DMS153 treated with DMSO at 0.1 percent for 48 hours (cell line): ENCODE results near the gene PPP1CB.
A peak's percentile ranks its signal among the peaks of the same experiment; 100 is the strongest.
"Not testable (repeated sequence)": the region's sequence is repeated elsewhere in the genome, so short reads cannot be mapped to it uniquely, and the experiment has no call there.

Source experiments
- DNase-seq: peaks from one replicate; lab custom pipeline; 2025; ENCODE audit not compliant: unreplicated experiment; lab: John Stamatoyannopoulos, UW

The PPP1CB gene

DNA sequence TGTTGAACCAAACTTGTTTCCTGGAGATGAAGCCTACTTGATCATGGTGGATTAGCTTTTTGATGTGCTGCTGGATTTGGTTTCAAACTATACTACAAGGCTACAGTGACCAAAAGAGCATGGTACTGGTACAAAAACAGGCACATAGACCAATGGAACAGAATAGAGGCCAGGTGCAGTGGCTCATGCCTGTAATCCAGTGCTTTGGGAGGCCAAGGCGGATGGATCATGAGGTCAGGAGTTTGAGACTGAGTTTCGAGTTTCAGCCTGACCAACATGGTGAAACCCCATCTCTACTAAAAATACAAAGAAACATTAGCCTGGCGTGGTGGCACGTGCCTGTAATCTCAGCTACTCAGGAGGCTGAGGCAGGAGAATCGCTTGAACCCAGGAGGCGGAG is 9.0 kb upstream of the PPP1CB start:
- DNase-seq: not testable (repeated sequence)

DNA sequence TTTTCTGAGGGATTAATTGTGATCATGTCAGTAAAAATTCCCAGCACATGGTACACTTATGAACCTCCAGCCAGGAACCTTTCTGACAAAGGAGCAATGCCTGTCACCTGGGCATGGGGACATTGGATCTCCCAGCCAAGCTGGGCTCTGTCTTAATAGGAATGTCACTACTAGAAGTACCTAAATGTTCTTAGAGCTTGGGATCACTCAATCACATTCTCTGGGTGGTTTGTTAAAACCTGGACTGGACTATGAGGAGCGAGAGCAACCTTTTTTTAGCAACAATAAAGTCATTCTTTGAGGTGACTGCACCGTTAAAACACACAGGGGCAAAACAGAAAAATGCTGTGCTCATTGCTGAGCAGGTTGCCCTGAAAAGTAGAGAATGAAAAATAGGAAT is 6.4 kb upstream of the PPP1CB start:
- no peak for DNase-seq

DNA sequence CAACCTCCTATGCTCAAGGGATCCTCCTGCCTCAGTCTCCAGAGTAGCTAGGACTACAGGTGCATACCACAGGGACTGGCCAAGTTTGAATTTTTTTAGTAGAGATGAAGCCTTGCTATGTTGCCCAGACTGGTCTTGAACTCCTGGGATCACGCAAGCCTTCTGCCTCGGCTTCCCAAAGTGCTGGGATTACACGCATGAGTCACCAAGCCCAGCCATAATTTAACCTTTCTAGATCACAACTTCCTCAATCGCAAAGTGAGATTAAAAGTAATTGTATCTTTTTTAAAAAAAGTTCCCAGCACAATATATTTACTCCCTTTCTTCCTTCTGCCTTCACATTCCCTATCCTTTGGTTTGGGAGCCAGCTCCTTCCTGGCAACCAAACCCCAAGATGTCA is 5.8 kb upstream of the PPP1CB start:
- DNase-seq: no peak

DNA sequence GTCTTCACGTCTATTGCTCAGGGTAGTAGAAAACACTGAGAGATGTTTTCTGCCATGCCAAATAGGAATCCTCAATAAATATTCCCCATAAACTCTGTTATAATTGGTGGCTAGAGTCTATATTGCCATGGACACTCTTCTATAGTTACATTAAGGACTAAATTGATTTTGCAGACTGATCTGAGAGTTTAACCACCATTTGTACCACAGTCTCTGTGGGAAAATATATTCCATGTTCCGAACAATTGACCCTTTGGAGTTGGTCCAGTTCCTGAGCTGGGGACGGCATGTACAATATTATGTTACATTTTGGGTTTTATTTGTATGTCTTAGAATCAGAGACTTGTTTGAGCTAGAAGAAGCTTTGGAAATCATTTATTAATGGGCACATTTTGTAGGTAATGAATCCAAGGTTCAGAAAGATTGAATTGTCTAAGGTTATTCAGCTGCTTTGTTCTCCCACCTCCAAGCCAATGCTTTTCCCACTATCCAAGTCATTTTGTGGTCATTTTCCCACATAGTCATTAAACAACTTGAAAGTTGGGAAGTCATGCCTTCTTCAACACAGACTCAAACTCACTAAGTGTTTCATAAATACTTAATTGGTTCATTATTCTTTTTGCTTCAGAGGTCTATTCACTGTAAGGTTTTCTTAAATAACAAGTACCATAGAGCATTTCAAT is 5.1 kb upstream of the PPP1CB start:
- DNase-seq: no peak

DNA sequence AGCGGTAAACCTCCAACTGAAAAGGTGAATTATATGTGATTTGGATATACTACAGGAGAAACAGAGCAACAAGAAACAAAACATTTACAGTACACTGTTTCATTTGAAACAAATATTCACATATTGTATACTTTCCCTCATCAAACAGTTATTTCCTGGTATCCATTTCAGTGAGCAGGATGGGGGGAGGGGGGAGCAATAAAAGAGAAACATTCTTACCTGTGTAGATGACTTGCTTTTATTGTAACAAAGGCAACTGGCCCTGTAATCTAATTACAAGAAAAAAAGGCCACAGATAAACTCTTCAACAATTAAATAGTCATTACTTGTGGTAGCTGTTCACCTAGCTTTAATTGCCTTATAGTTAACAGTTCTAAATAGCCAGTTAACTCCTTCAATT is 3.9 kb upstream of the PPP1CB start:
- peak; percentile 17 for DNase-seq

DNA sequence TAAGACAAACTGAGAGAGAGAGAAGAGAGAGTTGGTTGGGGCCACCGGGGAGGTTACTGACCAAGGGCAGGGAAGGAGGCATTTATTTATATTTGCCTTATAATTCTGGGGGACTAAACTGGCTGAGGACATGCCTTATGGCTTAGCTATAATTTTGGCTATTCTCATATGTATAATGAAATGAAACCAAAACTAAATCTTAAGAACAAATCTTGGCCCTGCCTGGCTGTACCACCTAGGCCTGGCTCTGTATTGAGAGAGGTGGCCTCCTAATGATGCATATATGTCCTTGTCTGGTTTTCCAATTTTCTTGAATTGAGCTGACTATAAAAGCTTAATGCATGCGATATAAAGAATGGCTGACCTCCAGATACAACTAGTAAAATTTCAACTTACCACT is 3.5 kb upstream of the PPP1CB start:
- no peak for DNase-seq

DNA sequence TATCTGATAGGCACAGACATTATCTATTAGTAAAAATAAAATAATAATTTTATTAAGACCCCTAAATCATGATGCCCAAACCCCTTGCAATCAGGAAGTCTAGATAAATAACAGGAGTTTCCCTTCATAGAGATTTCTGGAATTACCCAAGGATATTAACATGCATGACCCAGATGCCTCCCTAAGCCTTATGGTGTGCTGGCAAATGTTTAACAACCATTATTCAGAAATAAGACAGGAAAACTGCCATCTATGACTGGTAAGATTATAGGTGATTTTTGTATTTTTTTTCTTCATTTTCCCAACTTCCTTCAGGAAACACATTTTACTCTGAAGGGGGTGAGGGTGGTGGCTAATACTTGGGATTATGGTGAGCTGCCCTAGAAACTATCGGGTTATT is 2.7 kb upstream of the PPP1CB start:
- DNase-seq: no peak

DNA sequence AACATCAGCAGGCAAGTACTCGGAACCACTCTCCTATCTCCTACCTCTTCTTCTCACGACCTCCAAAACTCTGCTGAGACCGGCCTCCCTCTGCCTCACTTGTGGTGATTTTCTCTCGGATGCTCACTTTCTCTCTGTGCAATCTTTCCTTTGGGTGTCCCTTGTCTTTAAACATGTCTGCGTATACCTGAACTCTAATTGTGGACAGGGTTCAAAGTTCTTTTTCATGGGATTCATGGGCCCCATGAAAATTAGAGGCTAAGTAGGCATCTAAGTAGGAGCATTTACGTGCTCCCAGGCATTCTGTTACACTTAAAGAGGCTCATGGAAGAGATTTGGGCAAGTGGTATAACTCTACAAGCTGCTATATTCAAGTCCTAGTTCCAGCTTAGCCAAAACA is 2.1 kb upstream of the PPP1CB start:
- DNase-seq: no peak

DNA sequence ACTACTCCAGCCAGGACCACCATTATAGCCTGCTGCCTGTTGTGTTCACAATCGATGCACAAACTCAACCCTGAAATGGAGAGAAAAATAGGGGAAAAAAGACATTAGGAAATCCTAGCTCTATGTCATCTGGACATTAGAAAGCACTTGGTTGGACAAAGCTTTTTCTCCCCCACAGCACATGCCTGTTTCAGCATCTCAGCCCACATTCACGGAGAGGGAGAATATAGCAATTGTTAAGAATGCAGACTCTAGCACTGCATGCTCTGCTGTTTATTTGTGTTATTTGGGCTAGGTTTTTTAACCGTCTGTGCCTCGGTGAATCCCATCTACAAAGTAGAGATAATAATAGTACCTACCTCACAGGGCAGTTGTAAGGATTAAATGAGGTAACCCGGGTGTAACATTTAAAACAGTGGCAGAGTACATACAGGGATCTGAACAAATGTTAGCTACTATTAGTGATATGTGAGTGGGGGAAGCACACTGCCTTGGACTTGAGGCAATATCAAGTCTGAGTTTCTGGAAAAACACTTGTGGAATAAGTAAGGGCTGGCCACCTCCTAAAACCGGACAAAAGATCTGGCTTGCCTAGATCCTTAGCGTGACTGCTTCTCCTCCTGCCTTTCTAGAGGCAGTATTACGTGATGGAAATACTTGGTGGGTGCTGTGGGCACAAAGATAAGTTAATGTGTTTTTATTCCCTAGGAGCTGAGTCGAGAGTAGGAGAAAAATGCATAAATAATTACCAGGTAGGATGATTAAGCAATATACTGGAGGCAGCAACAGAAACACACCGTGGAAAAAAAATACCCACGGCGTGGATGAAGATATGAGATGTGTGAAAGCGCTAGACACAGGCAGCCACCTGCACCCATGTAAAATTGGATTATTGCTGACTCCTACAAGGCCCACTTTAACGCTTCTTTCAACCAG is 1.0 kb upstream of the PPP1CB start:
- DNase-seq: no peak

DNA sequence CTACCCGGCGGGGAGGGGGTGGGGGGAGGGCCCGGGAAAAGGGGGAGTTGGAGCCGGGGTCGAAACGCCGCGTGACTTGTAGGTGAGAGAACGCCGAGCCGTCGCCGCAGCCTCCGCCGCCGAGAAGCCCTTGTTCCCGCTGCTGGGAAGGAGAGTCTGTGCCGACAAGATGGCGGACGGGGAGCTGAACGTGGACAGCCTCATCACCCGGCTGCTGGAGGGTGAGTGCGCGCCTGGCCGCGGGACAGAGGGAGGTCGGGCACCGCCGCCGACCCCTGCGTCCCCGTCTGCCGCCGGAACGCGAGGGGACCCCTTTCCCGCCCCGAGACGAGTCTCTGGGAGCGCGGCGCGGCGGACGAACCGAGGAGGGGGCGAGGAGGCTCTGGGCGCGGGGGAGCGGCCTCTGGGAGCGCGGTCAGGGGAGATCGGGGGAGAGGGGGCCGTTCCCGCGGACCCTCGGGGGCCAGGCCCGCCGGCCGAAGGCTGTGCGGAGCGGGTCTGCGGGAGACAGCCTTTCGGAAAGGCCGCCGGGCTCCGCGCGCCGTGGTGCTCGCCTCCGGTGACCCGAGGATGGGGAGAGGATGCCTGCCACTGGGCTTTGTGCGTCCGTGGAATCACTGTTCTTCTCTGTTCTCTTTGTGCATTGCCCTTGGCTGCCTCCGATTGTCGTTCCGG is 463 bp downstream of the PPP1CB start:
- DNase-seq: peak; percentile 82

DNA sequence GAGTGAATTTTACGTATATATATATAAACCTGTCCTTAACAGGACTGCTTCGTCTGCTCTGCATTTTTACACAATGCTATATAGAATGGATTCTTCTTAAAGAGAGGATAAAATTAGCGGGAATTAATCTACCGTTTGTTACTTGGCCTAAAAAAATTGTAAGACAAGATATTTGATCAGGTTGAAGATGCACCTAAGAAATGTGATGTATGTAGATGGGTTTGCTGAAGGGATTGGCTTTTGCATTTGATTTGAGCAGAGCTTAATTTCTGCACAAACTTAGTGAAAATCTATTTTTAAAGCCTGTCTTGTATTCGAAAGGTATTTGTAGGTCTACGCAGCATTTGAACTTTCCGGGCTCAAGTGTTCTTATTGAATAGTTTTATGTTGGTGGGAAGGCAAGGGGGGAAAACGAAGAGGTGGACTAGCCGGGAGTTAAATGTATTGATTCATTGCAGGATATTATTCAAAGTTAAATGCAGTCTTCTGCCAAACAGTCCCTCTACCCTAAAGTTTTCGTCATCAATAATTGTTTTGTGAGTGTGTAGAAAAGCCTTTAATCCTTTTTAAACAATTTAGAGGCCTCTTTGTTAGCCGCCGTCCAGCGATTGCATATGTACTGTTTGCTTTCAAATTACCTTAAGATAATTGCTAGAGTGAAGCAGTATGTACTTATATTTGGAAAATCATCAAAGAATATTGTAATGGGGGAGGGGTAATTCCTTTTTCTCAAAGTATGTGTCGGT is 1.2 kb downstream of the PPP1CB start:
- DNase-seq: no peak

DNA sequence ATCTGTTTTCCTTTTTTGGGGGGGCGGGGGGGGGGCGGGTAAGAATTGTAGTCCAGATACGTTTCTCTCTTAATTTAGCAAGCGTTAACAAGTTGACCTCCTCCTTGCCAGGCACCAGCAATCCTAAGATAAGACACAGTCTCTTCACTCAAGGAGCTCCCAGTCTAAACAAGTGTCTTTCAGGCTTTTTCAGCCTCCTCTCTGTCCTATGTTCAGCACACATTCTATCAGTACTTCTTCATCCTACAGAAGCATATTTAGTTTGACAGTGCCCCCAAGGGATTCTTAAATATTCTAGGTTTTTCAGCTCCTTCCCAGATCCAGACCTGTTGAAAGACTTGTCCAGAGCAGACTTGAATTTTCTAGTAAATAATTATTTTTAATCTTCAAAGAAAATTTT is 2.7 kb downstream of the PPP1CB start:
- no peak for DNase-seq

DNA sequence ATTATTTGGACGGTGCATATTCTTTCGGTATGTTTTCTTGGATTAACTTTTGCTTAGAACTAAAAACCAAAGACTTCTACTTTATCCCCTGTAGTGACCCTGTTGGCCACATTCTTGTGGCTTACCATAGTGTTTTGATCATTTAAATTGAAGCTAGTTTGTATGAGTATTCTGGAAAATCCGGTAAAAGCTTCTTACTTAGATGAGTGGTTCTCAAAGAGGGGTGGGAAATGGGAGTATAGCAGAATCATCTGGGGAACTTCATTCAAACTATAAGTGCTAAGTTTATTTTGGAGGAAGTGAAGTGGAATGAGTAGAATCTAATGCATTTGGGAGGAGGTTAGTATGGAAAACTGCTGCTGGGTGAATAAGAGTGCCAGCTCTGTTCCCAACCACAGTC is 3.8 kb downstream of the PPP1CB start:
- DNase-seq: no peak

DNA sequence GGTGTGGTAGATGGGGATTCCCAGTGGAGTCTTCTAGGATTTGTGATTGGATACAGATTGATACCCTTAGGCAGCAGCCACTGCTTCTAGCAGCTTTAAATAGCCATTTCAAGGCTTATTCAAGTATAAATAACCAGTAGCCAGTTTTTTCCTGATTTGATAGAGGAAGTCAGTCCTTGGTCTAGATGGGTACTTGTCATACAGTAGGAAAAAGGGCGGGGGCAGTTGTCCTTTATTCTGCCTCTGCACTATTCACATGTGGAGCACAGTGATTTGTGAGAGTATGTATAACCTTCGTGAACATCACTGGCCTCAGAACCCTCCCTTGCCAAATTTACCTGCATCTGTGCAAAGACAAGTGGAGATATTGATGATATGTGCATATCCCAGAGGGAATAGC is 6.8 kb downstream of the PPP1CB start:
- DNase-seq: no peak

DNA sequence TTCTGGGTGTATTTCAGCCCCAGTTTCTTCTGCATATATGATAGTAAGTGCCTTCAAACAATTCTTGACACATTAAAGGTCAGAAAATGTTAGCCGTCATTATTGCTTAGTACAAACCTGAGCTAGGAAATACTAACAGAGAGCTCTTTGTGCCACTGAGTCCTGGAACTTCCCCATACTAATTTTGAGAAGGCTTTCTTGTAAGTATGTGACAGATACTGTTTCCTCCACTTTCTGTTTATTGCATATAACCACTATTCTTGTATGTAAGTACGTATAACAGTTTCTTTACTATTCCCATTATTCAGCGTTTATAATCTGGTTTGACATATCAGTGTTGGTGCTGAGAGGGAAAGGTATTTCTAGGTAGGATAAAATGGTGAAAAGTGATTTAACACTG is 9.8 kb downstream of the PPP1CB start:
- no peak for DNase-seq

DNA sequence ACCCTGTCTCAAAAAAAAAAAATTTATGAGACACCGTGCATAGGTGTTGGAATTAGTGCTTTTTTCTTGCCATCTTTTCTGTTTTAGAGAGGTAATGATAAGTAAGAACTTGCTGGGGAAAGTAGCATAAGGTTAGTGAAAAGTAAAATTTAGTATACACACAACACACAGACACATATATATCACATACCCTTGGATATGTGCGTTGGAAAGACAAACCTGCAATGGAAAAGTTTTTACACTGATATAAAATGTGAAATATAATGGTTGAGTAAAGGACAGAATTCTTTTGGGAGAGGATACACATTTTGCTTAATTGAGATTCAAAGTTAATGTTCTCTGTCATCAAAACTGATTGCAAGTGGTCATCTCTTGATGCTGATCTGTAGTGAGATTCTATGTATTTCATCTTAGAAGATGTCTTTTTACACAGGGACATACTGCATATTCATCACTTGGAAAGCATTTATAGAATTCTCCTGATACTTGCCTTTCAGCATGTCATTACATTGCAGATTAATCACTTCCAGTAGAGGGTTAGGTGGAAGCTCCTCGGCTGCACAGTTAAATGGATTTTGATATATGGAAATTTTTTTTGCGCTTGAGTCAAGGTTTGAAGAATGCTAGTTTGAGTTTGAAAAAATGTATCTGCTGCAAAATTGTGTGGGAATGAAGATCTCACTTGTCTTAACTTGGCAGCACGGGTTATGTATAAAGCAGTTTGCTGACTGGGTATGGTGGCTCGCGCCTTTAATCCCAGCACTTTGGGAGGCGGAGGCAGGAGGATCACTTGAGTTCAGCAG is 13.5 kb downstream of the PPP1CB start:
- DNase-seq: no peak

DNA sequence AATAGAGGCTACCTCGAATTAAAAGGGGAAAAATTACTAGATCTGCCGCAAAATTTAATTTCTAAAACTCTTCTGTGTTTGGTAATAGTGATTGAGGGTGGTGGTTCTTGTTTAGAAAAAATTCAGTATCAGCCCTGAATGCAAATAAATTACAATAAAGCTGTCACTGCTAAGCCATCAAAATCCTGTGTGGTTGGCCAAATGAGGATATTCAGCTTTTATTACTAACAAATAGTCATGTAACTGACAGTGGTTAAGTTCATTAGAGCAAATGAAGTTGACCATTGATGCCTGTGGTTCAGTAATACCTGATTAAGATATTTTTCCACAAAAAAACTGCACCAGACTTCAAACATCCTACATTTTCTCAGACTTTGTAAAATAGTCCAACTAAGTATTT is 14.4 kb downstream of the PPP1CB start:
- no peak for DNase-seq

DNA sequence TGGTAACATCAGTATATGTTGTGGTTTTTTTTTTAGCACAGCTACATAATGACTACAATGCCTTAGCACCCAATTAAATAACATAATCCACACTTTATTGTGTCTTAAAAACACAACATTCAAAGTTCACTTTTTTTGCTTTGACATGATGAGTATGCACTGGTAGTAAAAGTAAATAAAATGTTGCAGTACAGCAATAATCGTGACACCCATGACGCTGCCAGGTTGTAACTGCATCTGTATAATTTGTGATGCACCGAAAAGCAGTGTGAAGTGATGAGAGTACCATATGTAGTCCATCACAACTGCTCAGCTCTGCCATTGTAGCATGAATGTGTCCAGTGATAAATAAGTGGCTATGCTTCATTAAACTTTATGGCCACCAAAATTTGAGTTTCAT is 15.7 kb downstream of the PPP1CB start:
- DNase-seq: no peak

DNA sequence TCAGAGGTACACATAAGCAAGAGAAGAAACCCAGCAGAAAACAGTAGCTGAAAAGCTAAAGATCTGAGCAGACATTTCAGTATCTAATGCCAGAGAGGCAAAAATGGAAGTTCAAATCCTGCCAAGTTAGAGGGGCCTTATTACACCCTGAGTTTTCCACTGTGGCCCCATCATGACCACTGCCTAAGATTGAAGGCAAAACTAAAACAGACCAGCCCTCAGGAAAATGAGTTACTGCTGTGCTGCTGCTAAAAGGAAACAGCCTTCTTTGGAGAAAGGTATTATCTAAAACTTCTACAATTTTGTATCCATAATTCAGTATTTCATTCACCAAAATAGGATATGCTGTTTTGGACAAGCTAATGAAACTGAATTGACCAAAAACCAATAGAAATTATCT is 16.8 kb downstream of the PPP1CB start:
- no peak for DNase-seq

DNA sequence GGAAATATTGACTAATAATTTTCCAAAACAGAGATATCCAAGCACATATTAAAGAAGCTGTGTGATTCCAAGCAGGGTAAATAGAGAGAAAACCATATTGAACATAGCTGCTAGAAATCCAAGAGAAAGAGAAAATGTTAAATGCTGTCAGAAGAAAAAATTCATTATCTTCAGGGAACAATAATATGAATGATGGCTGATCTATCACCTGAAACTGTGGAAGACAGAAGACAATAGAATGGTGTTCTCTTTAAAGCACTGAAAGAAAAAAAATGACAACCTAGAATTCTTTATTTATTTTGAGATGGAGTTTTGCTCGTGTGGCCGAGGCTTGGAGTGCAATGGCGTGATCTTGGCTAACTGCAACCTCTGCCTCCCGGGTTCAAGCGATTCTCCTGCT is 17.3 kb downstream of the PPP1CB start:
- DNase-seq: no peak
